GM19193 (cell line): ENCODE measurements around the gene SF3B3.

Source experiments
- POLR2A ChIP-seq: IDR thresholded peaks from 4 replicates; pipeline ENCODE4 v1.6.1; 2011; ENCODE audit not compliant: insufficient read depth, insufficient read length; ENCODE audit errors: extremely low read depth

The SF3B3 gene

DNA sequence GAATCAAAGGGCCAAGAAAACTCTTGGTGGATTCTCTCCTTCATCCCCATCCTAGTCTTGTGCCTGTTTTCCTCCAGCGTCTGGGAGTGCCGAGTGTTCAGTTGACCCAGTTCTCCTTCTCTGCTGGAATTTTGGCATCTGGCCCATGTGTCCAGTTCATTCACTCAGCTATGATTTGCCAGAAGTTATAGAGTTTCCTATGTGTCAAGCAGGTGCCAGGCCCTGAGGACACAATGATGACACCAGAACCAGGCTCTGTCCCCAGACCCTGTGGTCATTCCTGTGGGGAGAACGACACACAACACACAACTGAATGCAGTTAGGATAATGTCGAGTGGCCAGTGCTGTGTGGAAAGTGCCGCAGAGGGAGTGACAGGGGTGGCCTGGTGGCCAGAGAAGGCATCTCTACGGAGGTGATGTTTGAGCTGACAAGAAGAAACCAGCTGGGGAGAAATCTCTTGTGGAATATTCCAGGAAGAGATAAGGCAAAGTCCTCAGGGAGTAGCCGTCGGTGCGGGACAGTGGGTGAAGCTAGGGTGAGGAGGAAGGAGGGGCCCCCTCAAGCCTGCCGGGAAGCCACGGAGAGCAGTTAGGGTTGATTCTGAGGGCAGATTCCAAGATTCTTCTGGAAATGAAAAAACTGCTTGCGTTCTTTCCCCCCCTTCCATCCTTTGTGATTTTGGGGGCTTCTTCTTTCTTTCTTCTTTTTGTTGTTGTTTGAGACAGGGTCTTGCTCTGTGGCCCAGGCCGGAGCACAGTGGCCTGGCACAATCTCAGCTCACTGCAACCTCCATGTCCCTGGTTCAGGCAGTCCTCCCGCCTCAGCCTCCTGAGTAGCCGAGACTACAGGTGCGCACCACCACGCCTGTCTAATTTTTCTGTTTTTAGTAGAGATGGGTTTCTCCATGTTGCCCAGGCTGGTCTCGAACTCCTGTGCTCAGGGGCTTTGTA, 86.9 kb downstream of the SF3B3 start:
- no peak for TF ChIP-seq POLR2A

DNA sequence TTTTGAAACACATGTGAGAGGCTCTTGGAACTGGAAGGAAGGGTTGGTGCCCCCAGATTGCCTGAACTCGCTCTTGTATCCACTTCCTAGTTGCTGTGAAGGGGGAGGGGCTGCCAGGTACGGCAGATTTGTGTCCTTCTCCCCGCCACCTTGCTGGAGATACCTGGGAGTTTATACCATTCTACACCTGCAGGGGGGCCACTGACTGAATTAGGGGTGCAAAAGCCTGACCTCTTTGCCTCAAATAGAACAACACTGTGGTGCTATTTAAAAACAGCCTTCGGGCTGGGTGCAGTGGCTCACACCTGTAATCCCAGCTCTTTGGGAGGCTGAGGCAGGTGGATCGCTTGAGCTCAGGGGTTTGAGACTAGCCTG, 87.6 kb downstream of the SF3B3 start:
- no peak for TF ChIP-seq POLR2A

DNA sequence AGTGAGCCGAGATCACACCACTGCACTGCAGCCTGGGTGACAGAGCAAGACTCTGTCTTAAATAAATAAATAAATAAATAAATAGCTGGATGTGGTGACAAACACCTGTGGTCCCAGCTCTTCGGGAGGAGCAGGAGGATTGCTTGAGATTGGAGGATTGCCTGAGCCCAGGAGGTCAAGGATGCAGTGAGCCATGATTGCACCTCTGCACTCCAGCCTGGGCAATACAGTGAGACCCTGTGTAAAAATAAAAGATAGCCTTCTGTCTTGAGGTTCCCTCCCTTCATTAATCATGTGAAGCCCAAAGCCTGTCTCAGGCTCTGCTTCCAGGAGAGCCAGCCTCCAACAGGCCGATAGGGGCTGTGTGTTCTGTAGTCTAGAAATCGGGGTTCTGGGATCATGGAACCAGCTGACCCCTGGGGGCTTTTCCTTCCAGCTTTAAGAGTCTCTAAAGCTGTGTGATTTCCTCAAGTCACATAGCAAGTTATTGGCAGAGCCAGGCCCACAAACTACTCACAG, 88.2 kb downstream of the SF3B3 start:
- TF ChIP-seq POLR2A, result no peak

DNA sequence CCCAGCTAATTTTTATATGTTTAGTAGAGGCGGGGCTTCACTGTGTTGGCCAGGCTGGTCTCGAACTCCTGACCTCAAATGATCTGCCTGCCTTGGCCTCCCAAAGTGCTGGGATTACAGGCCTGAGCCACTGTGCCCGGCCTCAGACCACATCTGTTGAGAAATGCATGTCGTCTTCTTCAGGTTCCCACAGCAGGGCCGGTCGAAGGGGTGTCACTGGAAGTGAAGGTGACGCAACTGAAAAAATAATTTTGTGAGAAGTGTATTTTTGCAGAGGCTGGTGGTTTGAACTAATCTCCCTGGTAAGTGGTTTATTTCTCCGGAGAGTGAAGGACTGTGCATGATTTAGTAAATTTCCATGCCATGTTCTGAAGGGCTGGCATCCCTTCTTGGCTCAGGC, 89.3 kb downstream of the SF3B3 start:
- no peak for TF ChIP-seq POLR2A

DNA sequence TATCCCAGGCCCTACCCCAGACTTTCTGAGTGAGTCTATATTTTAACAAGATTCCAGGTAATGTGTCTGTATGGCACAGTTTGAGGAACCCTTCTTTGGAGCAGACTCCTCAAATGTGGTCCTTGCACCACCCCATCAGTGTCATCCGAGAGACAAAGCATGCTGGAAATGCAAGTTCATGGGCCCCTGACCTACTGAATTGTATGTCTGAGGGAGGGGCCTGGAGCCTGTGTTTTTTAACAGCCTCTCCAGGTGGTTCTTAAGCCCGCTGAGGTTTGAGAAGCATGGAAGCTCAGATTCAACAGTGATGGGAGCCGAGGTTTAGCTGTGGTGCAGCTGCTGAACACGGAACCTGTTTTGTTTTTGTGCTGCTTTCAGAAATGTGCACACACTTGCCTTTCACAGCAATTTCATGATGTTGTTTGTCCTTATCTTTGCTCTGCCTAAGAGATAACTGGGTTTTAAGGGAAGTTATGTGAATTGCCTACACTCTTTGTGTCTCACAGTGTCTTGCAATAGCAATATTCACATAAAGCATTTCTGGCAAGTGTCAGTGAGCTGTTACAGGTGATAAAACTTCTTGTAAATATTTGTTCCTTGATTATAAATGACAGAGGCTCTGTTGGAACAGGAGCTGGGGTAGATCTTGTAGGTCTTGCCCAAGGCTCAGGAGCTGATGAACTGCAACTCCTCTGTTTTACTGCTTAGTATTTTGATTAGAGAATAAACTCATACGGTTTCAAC, 90.8 kb downstream of the SF3B3 start:
- TF ChIP-seq POLR2A, result no peak

DNA sequence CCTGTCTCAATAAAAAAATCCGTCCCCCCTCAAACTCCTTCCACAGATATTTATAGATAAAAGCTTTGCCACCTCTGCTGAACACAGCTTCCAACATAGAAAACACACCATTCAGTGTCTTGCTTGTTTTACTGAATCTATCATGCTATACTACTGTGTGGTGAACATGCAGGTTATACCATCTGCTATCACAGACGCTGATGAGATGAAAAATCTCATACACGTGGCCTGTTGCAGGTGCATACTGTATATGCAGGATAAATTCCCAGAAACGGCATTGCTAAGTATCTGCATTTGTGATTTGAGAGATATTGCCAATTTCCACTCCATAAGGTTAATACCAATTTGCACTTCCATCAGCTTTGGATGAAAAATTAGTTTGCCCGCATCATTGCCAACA, 92.3 kb downstream of the SF3B3 start:
- TF ChIP-seq POLR2A, result no peak
